Skeletal muscle cell (primary cell): ENCODE results near the gene GPR137.

Experiments used
- DNase-seq: peaks from one replicate; pipeline ENCODE4 v3.0.0-alpha.2; 2010; ENCODE audit warnings: low read depth
- H3K4me3 ChIP-seq: 2 replicates; pipeline ENCODE4 v1.5.1; 2011; ENCODE audit warnings: low read depth, mild to moderate bottlenecking, control low read depth, low read length, moderate library complexity

Gene GPR137

GRCh38 chr11:64248578-64248977, 37.1 kb upstream of the GPR137 start:
- no peak for DNase-seq
- H3K4me3 ChIP-seq, result no peak overlapping the region

GRCh38 chr11:64249038-64249437, 36.6 kb upstream of the GPR137 start:
- H3K4me3 ChIP-seq, result no peak overlapping the region
- no peak for DNase-seq

- no peak for DNase-seq
- no peak overlapping the region for H3K4me3 ChIP-seq
Observed at GRCh38 chr11:64249563-64250414, 35.9 kb upstream of the GPR137 start.

GRCh38 chr11:64250415-64251015, 35.1 kb upstream of the GPR137 start:
- peak overlapping the region; percentile 76 for H3K4me3 ChIP-seq
- DNase-seq, result no peak

- peak within 1 kb of the TSS; percentile 76 for H3K4me3 ChIP-seq
- DNase-seq, result no peak
Observed at GRCh38 chr11:64251016-64251752, 34.5 kb upstream of the GPR137 start, which contains the start of gene PLCB3. TSS of gene PLCB3 (plus strand) at chr11:64251530. CDS start at chr11:64251650, 120 bp downstream.

- no peak for DNase-seq
- H3K4me3 ChIP-seq, result peak overlapping the region; percentile 76
Observed at GRCh38 chr11:64251753-64252002, 34.0 kb upstream of the GPR137 start.

- DNase-seq, result no peak
- H3K4me3 ChIP-seq, result peak overlapping the region; percentile 76
Observed at GRCh38 chr11:64252003-64252872, 33.4 kb upstream of the GPR137 start.

- H3K4me3 ChIP-seq, result peak overlapping the region; percentile 76
Observed at GRCh38 chr11:64253043-64253442, 32.6 kb upstream of the GPR137 start.

GRCh38 chr11:64253481-64253880, 32.2 kb upstream of the GPR137 start:
- no peak overlapping the region for H3K4me3 ChIP-seq
- DNase-seq, result no peak

More at GRCh38 chr11:64253043-64253442, 32.6 kb upstream of the GPR137 start:
- no peak for DNase-seq

- no peak for DNase-seq
- no peak overlapping the region for H3K4me3 ChIP-seq
Observed at GRCh38 chr11:64254326-64254725, 31.3 kb upstream of the GPR137 start.

- no peak overlapping the region for H3K4me3 ChIP-seq
- no peak for DNase-seq
Observed at GRCh38 chr11:64255135-64256128, 30.2 kb upstream of the GPR137 start.

GRCh38 chr11:64256300-64256699, 29.3 kb upstream of the GPR137 start:
- H3K4me3 ChIP-seq, result no peak overlapping the region
- DNase-seq, result no peak

- DNase-seq, result no peak
- H3K4me3 ChIP-seq, result no peak overlapping the region
Observed at GRCh38 chr11:64258356-64258755, 27.3 kb upstream of the GPR137 start.

- DNase-seq, result no peak
- no peak overlapping the region for H3K4me3 ChIP-seq
Observed at GRCh38 chr11:64258946-64259532, 26.6 kb upstream of the GPR137 start.

GRCh38 chr11:64259533-64260067, 26.0 kb upstream of the GPR137 start:
- DNase-seq, result no peak
- H3K4me3 ChIP-seq, result no peak overlapping the region

- no peak overlapping the region for H3K4me3 ChIP-seq
- no peak for DNase-seq
Observed at GRCh38 chr11:64260147-64260708, 25.4 kb upstream of the GPR137 start.

GRCh38 chr11:64261556-64262080, 24.0 kb upstream of the GPR137 start:
- no peak for DNase-seq
- H3K4me3 ChIP-seq, result no peak overlapping the region
